EH (cell line): ENCODE data around the gene FKBP1A.

Experiments used
- DNase-seq: peaks from one replicate; pipeline ENCODE4 v3.0.0-alpha.2; 2015; ENCODE audit warnings: low read depth

Gene FKBP1A

GRCh38 chr20:1331801-1332453, 60.9 kb downstream of the FKBP1A start:
- DNase-seq = no peak

- DNase-seq = no peak
These were observed 61.8 kb downstream of the FKBP1A start for GRCh38 chr20:1331101-1331500.

- no peak for DNase-seq
These were observed 62.6 kb downstream of the FKBP1A start for GRCh38 chr20:1330075-1330830.

GRCh38 chr20:1328680-1329330, 64.0 kb downstream of the FKBP1A start, which contains the start of gene SDCBP2:
SDCBP2 (minus strand) TSS chr20:1329139; CDS start chr20:1320416, 8,723 bp downstream.
- no peak for DNase-seq

- no peak for DNase-seq
These were observed 64.8 kb downstream of the FKBP1A start for GRCh38 chr20:1327827-1328679.

- DNase-seq = peak; percentile 61
These were observed 65.6 kb downstream of the FKBP1A start for GRCh38 chr20:1327241-1327653.

- DNase-seq = peak; percentile 47
These were observed 66.6 kb downstream of the FKBP1A start for GRCh38 chr20:1326031-1326930.

GRCh38 chr20:1325173-1326030, 67.5 kb downstream of the FKBP1A start:
- peak; percentile 98 for DNase-seq

GRCh38 chr20:1324598-1325172, 68.2 kb downstream of the FKBP1A start:
- peak; percentile 72 for DNase-seq

- no peak for DNase-seq
These were observed 68.8 kb downstream of the FKBP1A start for GRCh38 chr20:1323830-1324597.

GRCh38 chr20:1323256-1323655, 69.6 kb downstream of the FKBP1A start:
- DNase-seq = peak; percentile 16

- DNase-seq = peak; percentile 94
These were observed 70.2 kb downstream of the FKBP1A start for GRCh38 chr20:1322511-1323245.

- no peak for DNase-seq
These were observed 71.3 kb downstream of the FKBP1A start for GRCh38 chr20:1321654-1321939.

GRCh38 chr20:1320902-1321653, 71.8 kb downstream of the FKBP1A start:
- no peak for DNase-seq

GRCh38 chr20:1320016-1320415, 72.8 kb downstream of the FKBP1A start:
- DNase-seq = no peak

- DNase-seq = no peak
These were observed 73.4 kb downstream of the FKBP1A start for GRCh38 chr20:1319462-1319861.

- DNase-seq = no peak
These were observed 73.8 kb downstream of the FKBP1A start for GRCh38 chr20:1319051-1319450.
